HL-60 (cell line): Measurements from ENCODE around the gene GSTM3.

ENCODE experiments used
- CTCF ChIP-seq: IDR thresholded peaks from one replicate; pipeline ENCODE4 v1.5.1; 2011; ENCODE audit warnings: low read length, control low read depth, inconsistent platforms; ENCODE audit not compliant: insufficient read depth
- POLR2AphosphoS5 ChIP-seq: IDR thresholded peaks from 2 replicates; pipeline ENCODE4 v1.6.1; 2012; ENCODE audit warnings: low read depth
- REST ChIP-seq: IDR thresholded peaks from 2 replicates; pipeline ENCODE4 v1.6.1; 2012; ENCODE audit warnings: low read depth; ENCODE audit not compliant: insufficient replicate concordance
- SPI1 ChIP-seq: IDR thresholded peaks from 2 replicates; pipeline ENCODE4 v1.6.1; 2012; ENCODE audit warnings: low read depth, mild to moderate bottlenecking, borderline replicate concordance

- TF ChIP-seq CTCF (no peak), REST (no peak), POLR2AphosphoS5 (no peak), SPI1 (no peak)
Measured at GRCh38 chr1:109728870-109729269, 12.0 kb downstream of the GSTM3 start.
